NCI-H345 treated with DMSO at 0.1 percent for 48 hours (cell line): ENCODE results near the gene DCUN1D2.

Experiments used
- DNase-seq: peaks from one replicate; lab custom pipeline; 2025; ENCODE audit not compliant: unreplicated experiment; lab: John Stamatoyannopoulos, UW

The DCUN1D2 gene

DNA sequence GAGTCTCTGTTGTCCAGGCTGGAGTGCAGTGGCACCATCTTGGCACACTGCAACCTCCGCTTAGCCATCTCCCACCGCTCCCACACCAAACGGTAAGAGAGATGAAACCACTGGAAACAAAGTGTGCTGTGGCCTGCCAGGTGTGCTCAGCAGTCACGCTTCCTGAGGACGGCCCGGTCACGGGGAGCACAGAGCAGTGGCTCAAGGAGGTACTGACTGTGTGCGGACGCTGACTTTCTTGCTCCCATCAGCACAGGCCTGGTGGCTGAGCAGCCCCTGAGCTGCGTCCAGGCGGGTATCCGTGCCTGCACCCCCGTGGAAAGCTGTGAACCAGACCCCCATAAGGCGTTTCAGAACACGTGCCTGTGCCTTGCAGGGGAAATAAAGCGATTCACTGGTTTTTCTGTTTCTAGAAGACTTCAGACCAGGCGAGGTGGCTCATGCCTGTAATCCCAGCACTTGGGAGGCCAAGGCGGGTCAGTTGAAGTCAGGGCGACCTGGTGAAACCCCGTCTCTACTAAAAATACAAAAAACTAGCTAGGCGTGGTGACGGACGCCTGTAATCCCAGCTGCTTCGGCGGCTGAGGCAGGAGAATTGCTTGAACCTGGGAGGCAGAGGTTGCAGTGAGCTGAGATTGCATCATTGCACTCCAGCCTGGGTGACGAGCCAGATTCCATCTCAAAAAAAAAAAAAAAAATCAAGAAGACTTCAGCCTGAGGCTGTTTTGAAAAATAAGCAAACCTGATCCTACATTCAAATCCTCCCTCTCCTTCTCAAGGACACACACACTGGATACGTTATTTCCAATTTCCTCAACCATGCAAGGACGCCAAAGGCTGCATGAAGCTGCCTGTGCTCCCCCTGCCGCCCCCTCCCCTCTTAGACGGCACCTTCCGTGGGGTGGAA is 62.7 kb downstream of the DCUN1D2 start:
- DNase-seq: no peak

DNA sequence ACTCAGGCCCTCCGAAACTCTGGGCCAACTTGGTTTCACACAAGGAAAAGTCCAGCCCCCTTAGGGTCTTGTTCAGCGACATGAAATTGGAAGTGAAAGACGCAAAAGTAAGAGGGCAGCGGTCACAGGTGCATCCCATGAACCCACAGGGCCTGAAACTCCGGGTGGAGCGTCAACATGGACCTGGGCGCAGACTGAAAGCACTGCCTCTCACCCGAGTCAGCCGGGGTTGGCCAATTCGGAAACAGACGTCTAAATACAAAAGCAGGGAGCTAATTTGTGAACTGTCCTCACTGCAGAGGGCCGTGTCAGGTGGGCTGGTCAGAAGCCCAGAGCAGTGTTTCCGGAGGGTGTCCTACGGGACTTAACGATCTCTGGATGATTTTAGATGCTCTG is 63.9 kb downstream of the DCUN1D2 start:
- no peak for DNase-seq

DNA sequence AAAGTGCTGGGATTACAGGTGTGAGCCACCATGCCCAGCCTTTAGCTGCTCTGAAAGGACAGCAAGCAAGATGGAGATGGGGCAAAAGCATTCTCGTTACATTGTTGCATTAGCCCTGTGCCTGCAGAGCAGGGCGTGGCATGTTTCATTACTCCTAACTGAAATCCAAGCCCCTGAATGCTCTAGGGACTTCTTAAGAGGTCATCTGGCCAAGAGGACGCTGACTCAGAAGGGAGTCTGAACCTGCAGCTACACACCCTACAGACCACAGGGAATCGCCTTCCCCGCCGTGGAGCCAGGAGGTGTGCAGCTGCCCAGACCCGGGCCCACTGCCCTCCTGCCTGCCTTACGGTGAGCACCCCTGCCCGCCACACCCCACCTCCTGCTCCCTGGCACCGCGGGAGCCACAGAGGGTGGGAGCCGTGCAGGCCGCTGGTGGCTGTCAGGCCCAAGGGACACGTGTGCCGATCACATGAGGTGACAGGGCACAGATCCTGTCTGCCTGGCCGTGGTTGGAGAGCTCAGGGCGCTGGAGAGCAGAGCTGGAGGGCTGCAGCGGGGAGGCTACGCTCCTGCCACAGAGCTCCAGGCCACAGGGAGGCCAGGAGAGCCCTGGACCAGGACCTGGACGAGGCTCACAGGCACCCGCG is 64.4 kb downstream of the DCUN1D2 start:
- no peak for DNase-seq

DNA sequence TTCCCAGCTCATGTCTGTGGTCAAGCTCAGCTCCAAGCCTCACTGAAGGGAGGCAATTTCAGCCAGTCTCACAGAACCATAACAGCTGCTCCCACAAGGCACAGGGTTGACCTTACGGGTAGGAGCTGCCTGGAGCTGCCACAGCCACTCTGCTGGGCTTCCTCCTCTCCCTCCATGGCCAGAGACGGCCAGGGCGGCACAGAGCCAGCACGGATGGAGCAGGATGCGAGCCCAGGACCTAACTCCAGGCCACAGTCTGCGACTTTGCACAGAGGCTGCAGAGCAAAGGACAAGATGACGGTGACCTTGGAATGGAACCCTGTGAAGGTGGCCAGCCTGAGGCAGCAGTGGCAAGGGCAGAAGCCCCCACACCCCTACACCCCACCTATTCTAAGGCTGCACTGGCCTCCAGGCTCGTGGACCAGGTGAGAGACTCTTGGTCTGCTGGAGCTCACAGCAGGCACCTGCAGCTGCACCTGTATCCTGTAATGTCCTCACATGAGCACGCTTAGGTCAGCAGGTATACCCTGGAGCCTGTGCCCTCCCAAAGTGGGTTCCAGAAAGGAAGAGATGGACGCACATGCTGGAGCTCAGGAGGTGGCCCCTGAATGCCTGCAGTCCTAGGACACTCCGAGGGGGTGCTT is 66.9 kb downstream of the DCUN1D2 start:
- no peak for DNase-seq

DNA sequence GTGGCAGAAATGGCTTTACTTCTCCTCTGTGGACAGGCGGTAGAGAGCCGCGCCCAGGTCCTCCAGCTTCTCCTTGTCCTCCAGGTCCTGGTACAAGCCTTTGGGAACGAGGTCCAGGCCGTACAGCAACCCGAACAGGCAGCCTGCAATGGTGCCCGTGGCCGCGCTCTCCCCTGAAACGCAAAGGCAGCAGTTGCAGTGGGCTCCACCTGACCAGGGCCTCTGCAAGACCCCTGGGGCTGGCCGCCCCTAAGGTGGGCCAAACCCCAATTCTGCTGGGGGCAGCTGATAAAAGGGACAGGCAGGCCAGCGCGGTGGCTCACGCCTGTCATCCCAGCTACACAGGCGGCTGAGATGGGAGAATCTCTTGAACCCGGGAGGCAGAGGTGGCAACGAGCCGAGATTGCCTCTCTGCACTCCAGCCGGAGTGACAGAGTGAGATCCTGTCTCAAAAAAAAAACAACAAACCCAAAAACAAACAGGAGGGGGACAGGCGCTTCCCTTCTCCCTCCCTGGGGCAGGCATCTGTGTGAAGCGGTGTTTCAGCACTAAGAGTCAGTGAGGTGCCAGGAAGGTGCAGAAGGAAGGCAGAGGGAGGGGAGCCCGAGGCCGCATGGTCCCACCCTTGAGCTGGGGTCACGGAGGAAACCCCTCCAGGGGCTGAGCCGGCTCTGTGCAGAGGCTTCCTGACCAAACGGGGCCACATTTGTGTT is 67.5 kb downstream of the DCUN1D2 start:
- no peak for DNase-seq

DNA sequence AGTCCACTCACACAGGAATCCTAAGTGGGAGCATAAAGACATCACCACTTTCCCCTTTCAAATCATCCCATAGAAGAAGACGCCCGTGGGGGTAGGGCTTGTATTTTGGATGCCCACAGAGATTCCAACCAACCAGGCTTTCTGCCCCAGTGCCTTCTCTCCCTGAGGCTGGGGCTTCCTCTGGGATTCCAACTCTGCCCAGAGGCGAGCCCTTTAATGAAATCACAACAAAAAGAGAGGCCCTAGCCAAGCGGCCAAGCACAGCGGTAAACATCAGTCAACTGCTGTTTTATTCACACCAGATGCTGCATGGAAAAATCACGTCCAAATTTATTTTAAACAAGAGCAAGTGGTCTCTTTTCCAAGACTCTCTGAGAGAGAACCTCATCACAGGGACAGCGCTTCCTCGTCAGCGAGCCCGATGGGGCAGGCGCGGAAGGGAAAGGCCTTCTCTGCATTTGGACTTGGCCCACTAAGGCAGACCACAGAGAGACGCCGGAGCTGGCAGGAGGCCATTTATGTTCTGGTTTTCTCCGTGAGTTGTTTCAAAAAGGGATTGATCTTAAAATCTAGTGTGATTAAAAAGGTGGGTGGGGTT is 68.7 kb downstream of the DCUN1D2 start:
- DNase-seq: no peak

DNA sequence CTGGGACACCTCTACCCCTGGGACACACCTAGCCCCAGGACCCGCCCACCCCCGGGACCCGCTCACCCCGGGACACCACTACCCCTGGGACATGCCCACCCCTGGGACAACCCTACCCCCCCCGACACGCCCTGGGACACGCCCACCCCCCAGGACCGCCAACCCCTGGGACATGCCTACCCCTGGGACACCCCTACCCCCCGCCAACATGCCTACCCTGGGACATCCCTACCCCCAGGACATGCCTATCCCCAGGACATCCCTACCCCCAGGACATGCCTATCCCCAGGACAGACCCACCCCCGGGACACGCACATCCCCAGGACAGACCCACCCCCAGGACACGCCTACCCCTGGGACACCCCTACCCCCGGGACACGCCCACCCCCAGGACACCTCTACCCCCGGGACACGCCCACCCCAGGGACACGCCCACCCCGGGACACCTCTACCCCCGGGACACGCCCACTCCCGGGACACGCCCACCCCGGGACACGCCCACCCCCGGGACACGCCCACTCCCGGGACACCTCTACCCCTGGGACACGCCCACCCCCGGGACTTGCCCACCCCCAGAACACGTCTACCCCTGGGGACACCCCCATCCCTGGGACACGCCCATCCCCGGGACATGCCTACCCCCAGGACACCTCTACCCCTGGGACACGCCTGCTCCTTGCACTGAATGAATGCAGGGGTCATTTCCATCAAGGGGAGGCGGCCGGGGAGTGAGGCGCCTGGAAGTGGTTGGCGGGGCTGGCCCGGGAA is 69.5 kb downstream of the DCUN1D2 start:
- no peak for DNase-seq

DNA sequence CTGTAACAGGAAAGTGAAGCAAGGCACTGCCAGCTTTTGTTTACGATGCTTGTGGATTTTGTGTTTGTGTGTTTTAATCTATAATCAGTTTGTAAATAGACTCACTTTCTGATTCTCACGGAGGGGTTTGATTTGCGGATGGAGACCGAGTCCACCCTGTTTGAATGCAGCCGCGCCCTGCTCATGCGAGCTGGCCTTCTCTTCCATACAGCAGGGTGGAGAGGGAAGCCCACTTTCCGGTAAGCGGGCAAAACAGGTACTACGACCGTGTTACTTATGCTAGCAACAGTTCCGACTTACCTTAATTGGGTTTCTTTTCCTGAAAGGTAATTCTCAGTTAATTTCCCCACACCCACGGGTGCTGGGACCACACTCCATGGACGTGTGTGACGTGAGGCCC is 70.3 kb downstream of the DCUN1D2 start:
- no peak for DNase-seq

DNA sequence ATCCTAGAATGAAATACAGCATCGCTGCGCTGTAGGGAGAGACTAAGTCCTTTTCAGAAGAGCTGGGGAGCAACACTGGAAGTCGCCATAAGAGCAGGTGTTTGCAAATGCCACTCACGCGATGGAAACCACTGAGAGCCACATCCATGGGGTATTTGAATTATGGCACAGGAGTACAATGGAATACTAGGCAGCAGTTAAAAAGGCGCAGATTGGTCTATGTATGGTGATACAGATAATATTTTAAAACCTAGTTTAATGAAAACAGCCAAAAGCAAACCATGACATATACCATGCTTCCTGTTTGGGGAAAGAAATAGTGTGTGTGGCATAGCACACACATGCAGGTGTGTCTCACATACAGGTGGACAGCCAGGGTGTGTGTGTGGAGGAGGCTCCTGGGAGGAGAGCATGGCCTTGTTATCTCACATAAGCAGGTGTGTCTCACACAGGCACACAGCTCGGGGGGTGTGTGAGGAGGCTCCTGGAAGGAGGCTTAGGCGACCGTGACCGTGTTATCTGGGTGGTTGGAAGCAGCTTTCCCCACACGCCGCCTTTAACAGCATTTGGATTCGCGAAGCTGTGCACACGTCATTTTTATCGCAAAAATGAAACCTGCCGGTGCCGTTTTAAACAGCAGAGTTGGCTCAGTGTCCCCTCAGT is 70.8 kb downstream of the DCUN1D2 start:
- no peak for DNase-seq

DNA sequence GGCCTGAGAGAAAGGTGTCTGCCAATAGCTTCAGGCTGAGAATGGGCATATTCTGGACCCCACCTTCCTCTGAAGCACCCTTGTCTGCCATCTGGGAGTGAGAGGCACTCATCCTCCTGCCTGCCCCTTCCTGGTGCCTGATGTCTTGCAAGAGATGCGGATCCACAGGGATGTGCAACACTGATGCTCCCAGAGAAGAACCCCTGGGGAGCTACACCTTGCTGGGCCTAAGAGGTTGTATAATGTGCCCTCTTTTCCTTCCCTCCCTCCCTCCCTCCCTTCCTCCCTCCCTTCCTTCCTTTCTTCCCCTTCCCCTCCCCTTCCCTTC is 71.8 kb downstream of the DCUN1D2 start:
- DNase-seq: no peak

DNA sequence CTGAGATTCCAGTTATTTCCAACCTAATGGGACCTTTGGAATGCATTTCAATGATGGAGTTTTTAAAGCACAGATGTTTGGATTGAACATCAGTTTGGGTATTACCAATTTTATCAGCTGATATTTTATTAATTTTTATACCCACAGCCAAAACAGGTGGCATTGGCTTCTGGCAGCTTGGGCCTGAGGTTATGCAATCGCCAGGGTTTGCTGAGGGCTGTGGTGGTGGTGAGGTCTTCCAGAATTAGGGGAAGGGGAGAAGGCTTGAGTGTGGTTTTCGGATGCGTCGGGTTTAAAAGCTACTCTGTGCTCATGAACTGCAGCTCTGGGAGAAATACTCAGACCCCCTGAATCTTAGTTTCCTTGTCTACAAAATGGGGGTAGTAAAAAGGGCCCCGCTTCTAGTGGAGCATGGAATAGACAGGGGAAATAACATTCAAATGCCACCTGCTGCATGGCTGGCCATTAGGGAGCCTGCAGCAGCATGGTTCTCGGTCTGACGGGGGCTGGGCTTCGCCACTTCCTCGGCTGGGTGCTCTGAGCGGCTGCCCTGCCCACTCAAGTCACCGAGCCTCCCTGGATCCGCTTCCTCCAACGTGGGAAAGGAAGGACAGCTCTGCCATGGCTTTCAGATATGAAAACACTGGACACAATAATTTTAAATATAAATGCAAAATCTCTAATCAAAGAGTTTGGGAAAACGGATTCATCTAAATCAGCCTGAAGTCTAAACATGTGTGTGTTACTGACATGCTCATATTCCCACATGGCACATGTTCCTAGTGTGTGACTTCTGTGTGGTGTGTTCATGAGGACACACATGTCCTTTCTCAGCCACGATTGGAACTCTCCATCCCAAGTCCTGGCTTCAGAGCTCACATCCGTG is 72.4 kb downstream of the DCUN1D2 start:
- no peak for DNase-seq

DNA sequence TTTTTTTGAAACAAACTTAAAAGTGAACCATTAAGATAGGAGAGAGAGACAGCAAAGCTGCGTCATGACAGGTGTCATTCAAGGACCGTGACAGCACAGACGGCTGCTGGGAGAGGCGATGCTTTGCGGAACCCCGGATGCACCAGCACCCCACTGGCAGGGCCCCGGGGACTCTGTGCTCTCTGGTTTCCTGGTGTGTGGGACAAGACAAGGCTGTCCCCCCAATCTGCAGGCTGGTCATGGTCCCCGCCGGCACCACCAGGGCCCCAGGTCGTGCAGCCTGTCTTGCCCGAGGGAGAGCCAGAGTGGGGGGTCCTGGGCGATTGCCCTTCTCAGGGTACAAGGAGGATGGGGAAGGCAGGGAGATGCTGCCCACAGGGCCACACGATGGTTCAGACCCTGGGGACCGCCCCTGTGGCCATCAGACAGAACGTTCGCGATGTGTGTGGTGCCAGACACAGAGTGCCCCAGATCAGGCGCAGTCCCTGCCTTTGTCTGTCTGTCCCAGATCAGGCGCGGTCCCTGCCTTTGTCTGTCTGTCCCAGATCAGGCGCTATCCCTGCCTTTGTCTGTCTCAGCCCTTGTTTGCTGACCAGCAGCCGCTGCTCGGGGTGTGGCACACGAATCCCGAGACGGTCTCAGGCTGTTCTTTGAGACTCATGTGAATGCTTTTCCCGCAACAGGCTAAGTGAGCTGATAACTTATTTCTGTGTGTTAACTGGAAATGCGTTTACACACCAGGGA is 73.3 kb downstream of the DCUN1D2 start:
- no peak for DNase-seq

DNA sequence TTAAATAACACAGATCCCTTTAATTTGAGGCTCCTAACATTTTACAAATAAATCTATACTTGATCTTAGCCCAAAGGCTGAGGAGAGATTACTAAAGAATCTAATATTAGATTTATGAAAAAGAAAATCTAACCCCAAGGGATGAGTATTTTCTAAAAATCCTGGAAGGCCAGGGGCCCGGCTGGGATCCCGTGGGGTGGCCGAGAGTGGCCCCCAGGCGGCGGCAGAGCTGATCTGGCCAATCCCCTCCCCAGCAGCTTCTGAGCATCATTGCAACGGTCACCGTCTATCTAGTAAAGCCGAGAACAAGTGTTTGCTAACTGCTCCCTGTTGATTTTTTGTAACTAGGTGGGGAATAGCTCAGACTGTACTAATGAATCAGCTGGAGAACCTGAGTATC is 74.7 kb downstream of the DCUN1D2 start:
- DNase-seq: no peak

DNA sequence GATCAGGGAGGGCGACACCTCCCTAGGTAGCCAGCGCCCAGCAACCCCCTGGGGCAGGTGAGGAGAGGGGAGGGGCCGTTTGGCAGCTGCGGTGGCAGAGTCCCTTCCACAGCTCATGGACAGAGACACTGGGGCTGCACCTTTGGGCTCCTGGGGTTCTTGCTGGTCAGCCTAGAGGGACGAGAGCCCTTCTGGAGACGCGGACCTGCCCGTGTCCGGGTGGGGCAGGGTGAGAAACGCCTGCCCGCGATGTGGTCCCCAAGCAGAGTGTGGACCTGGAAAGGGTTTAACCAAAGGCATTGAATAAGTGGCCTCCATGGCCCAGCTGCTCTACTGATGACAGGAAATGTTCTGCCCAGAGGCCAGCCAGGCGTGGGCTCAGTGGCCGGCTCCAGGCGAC is 75.5 kb downstream of the DCUN1D2 start:
- no peak for DNase-seq

DNA sequence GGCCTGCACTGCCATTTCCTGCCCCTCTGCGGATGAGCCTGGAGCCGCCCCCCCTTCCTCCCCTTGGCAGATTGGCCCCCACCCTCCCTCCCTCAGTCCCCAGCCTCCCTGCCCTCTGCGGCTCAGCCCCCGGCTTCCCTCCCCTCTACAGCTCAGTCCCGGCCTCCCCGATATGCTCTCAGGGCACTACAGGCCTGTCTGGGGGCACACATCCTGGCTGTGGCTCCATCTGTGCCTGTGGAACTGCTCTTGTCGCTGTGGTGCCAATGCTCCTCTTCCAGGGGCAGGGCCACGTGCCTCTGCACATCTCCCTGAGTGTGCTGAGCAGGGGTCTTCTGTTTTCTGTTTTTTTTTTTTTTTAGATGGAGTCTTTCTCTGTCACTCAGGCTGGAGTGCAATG is 76.2 kb downstream of the DCUN1D2 start:
- DNase-seq: no peak

DNA sequence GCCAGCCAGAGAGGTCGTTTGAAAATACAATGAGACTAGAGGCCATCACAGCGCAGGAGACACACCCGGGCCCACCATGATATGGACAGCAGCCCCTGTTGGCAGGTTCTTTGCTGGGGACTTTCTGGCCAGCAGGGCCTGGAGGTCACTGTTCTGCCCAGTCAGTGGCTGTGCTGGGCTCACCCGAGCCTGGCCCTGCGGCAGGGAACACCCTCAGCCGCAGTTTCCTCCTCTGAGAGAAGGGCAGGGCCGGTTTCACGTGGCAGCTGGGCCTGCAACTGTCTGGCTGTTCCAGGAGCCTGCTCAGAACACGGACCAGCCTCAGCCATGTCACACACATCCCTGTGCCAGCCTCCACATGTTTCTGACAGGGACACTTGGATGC is 76.6 kb downstream of the DCUN1D2 start:
- no peak for DNase-seq

DNA sequence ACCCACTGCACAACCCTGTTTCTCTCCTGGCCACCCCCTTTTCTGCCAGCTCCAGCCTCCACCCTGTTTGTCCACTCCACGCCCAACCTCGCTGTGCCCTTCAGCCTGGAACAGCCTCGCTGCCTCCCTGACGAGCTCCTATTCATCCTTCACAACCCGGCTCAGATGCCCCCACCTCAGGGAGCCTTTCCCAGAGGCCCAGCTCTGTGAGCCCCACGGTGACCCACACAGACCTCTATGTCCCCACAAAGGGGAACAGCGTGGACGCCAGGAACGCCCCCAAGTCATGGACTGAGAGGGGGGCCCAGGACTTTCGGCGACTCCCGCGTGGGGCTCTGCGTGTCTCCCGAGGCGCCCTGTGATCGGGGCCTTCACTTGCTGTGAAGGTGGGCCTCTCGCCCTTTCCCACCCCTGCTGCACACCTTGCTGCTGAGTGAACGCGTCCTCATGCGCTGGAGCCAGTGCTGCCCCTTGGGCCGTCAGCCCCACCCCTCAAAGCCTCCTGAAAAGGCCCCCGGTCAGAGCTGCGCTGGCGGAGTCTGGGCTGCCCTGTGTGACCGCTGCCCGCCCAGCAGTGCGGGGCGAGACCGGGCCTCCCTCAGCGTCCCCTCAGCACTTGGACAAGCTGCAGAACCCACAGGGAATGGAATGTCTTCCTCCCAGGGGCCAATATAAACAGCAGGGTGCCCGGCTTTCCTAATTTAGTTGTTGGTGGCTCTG is 77.2 kb downstream of the DCUN1D2 start:
- no peak for DNase-seq

DNA sequence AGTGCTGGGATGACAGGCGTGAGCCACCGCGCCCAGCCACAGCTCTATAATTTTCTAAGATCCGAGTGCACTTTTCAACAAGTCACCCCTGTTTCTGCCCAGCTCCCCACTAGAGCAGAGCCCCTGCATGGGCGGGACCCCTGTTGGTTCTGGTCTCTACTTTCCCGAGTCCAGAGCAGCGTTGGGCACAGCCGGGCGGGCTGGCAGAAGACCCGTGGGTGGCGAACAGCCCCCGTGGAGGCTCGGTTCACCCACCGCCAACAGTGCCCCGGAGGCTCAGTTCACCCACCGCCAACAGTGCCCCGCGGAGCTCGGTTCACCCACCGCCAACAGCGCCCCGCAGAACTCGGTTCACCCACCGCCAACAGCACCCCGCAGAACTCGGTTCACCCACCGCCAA is 78.1 kb downstream of the DCUN1D2 start:
- DNase-seq: no peak
